AG04450 (cell line): ENCODE results near the gene ARL15. TPM values are rescaled to one million over a fixed set of nuclear protein-coding genes. Genes with fewer than 3 reads are reported as not detected.

Experiments
- CTCF ChIA-PET: fragments of 300-600, 350-600 bp; formaldehyde crosslinking; extraction: SDS; loops from one replicate; lab custom pipeline; 2022; ENCODE audit warnings: antibody characterized with exemption, inconsistent platforms; lab: Charles Lee
- POLR2A ChIA-PET: fragments of 350-600 bp; formaldehyde crosslinking; extraction: SDS; loops from one replicate; lab custom pipeline; 2021; ENCODE audit warnings: antibody characterized with exemption, inconsistent platforms; lab: Yijun Ruan, JAX
- DNase-seq: peaks from one replicate; pipeline ENCODE4 v3.0.0-alpha.2; 2011; ENCODE audit warnings: low read depth, low spot score
- H3K27ac ChIP-seq: one replicate; pipeline ENCODE4 v1.5.1; 2012; ENCODE audit warnings: low read depth, low read length, control low read depth
- H3K27me3 ChIP-seq: one replicate; pipeline ENCODE4 v1.6.0; 2012; ENCODE audit warnings: low read length; ENCODE audit not compliant: control insufficient read depth, insufficient read depth
- H3K4me3 ChIP-seq: 2 replicates; pipeline ENCODE4 v1.5.1; 2011; ENCODE audit warnings: mild to moderate bottlenecking, low read depth, low read length, control low read depth
- H3K9me3 ChIP-seq: 2 replicates; pipeline ENCODE4 v1.5.1; 2012; ENCODE audit warnings: low read length; ENCODE audit not compliant: control insufficient read depth, insufficient read depth
- CTCF ChIP-seq: IDR thresholded peaks from 2 replicates; pipeline ENCODE4 v1.5.1; 2011; ENCODE audit warnings: low read depth, low read length, control low read depth, inconsistent platforms
- polyA plus RNA-seq: library from polyadenylated mRNA; depleted of rRNA; stranded (reverse); fragments of >200 nt; gene quantifications from 2 replicates; pipeline ENCODE4 v1.2.3, GENCODE V29; 2011

The ARL15 gene
- polyA plus RNA-seq, 1 experiment = 16.0 TPM

- DNase-seq = peak; percentile 77
- CTCF ChIA-PET = interaction anchor here (0.6 kb wide), 2 partner anchors 31 to 159 kb away, joined by 4 read pairs; no protein-coding TSS in a partner anchor
- peak overlapping the region; percentile 78 for H3K27ac ChIP-seq
- H3K9me3 ChIP-seq = no peaks in the 10 kb centered on the region
- no peaks in the 10 kb centered on the region for H3K27me3 ChIP-seq
- H3K4me3 ChIP-seq = no peak overlapping the region
- TF ChIP-seq CTCF = no peak
- POLR2A ChIA-PET = interaction anchor here (0.7 to 1.7 kb wide), 3 partner anchors 12 to 86 kb away, joined by 3 to 22 read pairs (median 4); partner anchors contain the start of gene ARL15
These were observed 19.6 kb upstream of the ARL15 start for GRCh38 chr5:54329731-54330709.

- POLR2A ChIA-PET = interaction anchor here (2.8 kb wide), 1 partner anchor 16 kb away, joined by 12 read pairs; the partner anchor contains the start of gene ARL15
- H3K27me3 ChIP-seq = no peaks in the 10 kb centered on the region
- no peak overlapping the region for H3K4me3 ChIP-seq
- no peak for DNase-seq
- no peak for TF ChIP-seq CTCF
- CTCF ChIA-PET = interaction anchor here (1.6 to 2.1 kb wide), 3 partner anchors 16 to 93 kb away, joined by 4 to 5 read pairs (median 5); partner anchors contain the start of gene ARL15
- no peak overlapping the region for H3K27ac ChIP-seq
- no peaks in the 10 kb centered on the region for H3K9me3 ChIP-seq
These were observed 16.4 kb upstream of the ARL15 start for GRCh38 chr5:54326662-54327270.

GRCh38 chr5:54325610-54326311 is 15.4 kb upstream of the ARL15 start:
- POLR2A ChIA-PET = interaction anchor here (2.8 kb wide), 1 partner anchor 15 kb away, joined by 12 read pairs; the partner anchor contains the start of gene ARL15
- Histone ChIP-seq H3K9me3 (no peaks in the 10 kb centered on the region), H3K4me3 (no peak overlapping the region), H3K27me3 (no peaks in the 10 kb centered on the region), H3K27ac (no peak overlapping the region)
- TF ChIP-seq CTCF = no peak
- DNase-seq = no peak
- CTCF ChIA-PET = interaction anchor here (1.6 to 2.1 kb wide), 3 partner anchors 15 to 94 kb away, joined by 4 to 5 read pairs (median 5); partner anchors contain the start of gene ARL15

- H3K9me3 ChIP-seq = no peaks in the 10 kb centered on the region
- CTCF ChIA-PET = interaction anchor here (2.1 kb wide), 1 partner anchor 94 kb away, joined by 5 read pairs; no protein-coding TSS in a partner anchor
- H3K27me3 ChIP-seq = no peaks in the 10 kb centered on the region
- H3K4me3 ChIP-seq = no peak overlapping the region
- POLR2A ChIA-PET = no interaction called here
- no peak for TF ChIP-seq CTCF
- no peak for DNase-seq
- no peak overlapping the region for H3K27ac ChIP-seq
These were observed 14.9 kb upstream of the ARL15 start for GRCh38 chr5:54325272-54325609.
